Left lung (tissue), 10 donors: ENCODE results near the gene CHRND. TPM values are rescaled to one million over a fixed set of nuclear protein-coding genes. Genes with fewer than 3 reads are reported as not detected.
A peak's percentile ranks its signal among the peaks of the same experiment; 100 is the strongest.
"Not testable (repeated sequence)": the region's sequence is repeated elsewhere in the genome, so short reads cannot be mapped to it uniquely, and the experiment has no call there.

ENCODE experiments used
- ATAC-seq: fragments of 200-7000 bp; cut with Tn5 transposase; one replicate; pipeline ENCODE4 v1.9.1; 2020; ENCODE audit warnings: moderate library complexity
- DNase-seq, 4 donors: peaks; one replicate each; pipeline ENCODE4 v3.0.0-alpha.2; 2013 to 2020
- H3K27ac ChIP-seq, 2 donors: fragments of 200-600 bp; sonication (generic) in 1 of 2; one replicate each; pipeline versions ENCODE4 v1.5.0 to v1.8.0; 2020 to 2021
- H3K27me3 ChIP-seq, 2 donors: fragments of 200-600 bp; sonication (generic) in 1 of 2; one replicate each; pipeline versions ENCODE4 v1.5.0 to v1.8.0; 2020 to 2021
- H3K36me3 ChIP-seq, 2 donors: fragments of 200-600 bp; sonication (generic) in 1 of 2; one replicate each; pipeline versions ENCODE4 v1.5.0 to v1.8.0; 2020 to 2021
- H3K4me1 ChIP-seq, 2 donors: fragments of 200-600 bp; one replicate each; pipeline ENCODE4 v1.8.0; 2021
- H3K4me3 ChIP-seq, 2 donors: fragments of 200-600 bp; sonication (generic) in 1 of 2; one replicate each; pipeline versions ENCODE4 v1.5.0 to v1.8.0; 2020 to 2021; ENCODE audit warnings: mild to moderate bottlenecking in 1 of 2
- H3K9me3 ChIP-seq, 2 donors: fragments of 200-600 bp; sonication (generic) in 1 of 2; one replicate each; pipeline versions ENCODE4 v1.5.0 to v1.8.0; 2020 to 2021
- CTCF ChIP-seq, 2 donors: fragments of 200-600 bp; sonication (generic) in 1 of 2; IDR thresholded peaks; one replicate each; pipeline versions ENCODE4 v1.5.0 to v1.8.0; 2021; ENCODE audit warnings: antibody characterized with exemption in 2 of 2
- intact Hi-C, 2 donors: fragments of 100-400 bp; cut with DNase I; formaldehyde crosslinking; loops; one replicate each; pipeline versions ENCODE4 v1.11.2 to v1.14.2; 2022
- polyA plus RNA-seq, 6 donors: library from polyadenylated mRNA; unstranded; fragments of 120-200 nt; gene quantifications; one replicate each; pipeline ENCODE4 v1.2.1, GENCODE V29; 2013; ENCODE audit not compliant: insufficient read length in 6 of 6
- total RNA-seq, 2 donors: library from RNA; stranded (reverse); fragmentation: NEBNext Ultra II Directional; extraction: Animal tissue kit (Norgen Biotek cat#: 25700); gene quantifications; one replicate each; pipeline ENCODE4 v1.2.1, GENCODE V29; 2021
- donor health status: DM: no; HTN: yes; CAD: no.
- donor health status: DM: no; HTN: no; CAD: no.

CHRND gene
- total and polyA plus RNA-seq, 8 donors: not detected

GRCh38 chr2:232532419-232532818 lies 6.5 kb downstream of the CHRND start:
- H3K4me3 ChIP-seq: no peak overlapping the region
- H3K27ac ChIP-seq: no peak overlapping the region
- DNase-seq (peak in 1 of 4 donors; percentile 21), ATAC-seq (no peak)
- H3K9me3 ChIP-seq: peaks cover 0 to 6% of the 10 kb centered on the region in 2 donors
- intact Hi-C loops: no loop called here
- H3K4me1 ChIP-seq: no peaks in the 10 kb centered on the region
- no peak for TF ChIP-seq CTCF (IDR thresholded peaks at IDR 0.05)
- H3K27me3 ChIP-seq: peaks cover 0 to 59% of the 10 kb centered on the region in 2 donors
- H3K36me3 ChIP-seq: no peaks in the 10 kb centered on the region

- H3K4me1 ChIP-seq, intact Hi-C loops, ATAC-seq, H3K27ac ChIP-seq, H3K36me3 ChIP-seq, H3K4me3 ChIP-seq, H3K9me3 ChIP-seq: not testable (repeated sequence)
- peaks cover 0 to 59% of the 10 kb centered on the region in 2 donors for H3K27me3 ChIP-seq
- DNase-seq: peak in 1 of 4 donors; percentile 45
These were observed 6.9 kb downstream of the CHRND start for GRCh38 chr2:232532821-232533220.

DNA sequence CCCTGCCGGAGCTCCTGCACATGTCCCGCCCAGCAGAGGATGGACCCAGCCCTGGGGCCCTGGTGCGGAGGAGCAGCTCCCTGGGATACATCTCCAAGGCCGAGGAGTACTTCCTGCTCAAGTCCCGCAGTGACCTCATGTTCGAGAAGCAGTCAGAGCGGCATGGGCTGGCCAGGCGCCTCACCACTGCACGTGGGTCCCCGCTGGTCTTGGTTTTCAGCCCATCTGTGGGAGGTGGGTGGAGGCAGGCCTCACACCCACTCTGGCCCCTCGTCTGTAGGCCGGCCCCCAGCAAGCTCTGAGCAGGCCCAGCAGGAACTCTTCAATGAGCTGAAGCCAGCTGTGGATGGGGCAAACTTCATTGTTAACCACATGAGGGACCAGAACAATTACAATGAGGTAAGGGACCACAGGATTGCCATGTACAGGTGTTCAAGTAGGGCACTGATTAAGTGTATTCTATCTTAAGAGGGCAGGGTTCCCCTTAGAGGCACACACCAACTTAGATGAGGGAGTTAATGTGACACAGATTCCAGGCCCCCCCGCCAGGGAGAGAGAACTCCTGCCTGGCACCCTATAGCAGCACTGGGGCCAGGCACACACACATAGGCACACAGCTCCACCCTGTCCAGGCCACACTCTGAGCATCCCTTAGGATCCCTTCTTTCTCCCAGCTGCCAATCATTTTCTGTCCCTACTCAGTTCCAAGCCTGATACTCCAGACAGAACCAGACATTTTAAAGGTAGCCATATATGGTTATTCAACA lies 8.2 kb downstream of the CHRND start:
- H3K4me3 ChIP-seq: no peak overlapping the region
- no peak overlapping the region for H3K27ac ChIP-seq
- DNase-seq (peak in 2 of 4 donors; percentile 25), ATAC-seq (no peak)
- TF ChIP-seq CTCF (IDR thresholded peaks at IDR 0.05): no peak
- H3K9me3 ChIP-seq: peaks cover 0 to 6% of the 10 kb centered on the region in 2 donors
- intact Hi-C loops: no loop called here
- H3K4me1 ChIP-seq: peaks cover 0 to 4% of the 10 kb centered on the region in 2 donors
- H3K27me3 ChIP-seq: peaks cover 0 to 61% of the 10 kb centered on the region in 2 donors
- H3K36me3 ChIP-seq: no peaks in the 10 kb centered on the region

GRCh38 chr2:232534940-232535651 lies 9.1 kb downstream of the CHRND start:
- ATAC-seq (no peak), DNase-seq (peak in 1 of 4 donors; percentile 24)
- Histone ChIP-seq H3K36me3 (no peaks in the 10 kb centered on the region), H3K4me1 (peaks cover 0 to 8% of the 10 kb centered on the region in 2 donors), H3K9me3 (peaks cover 0 to 6% of the 10 kb centered on the region in 2 donors), H3K4me3 (no peak overlapping the region), H3K27me3 (peaks cover 0 to 65% of the 10 kb centered on the region in 2 donors), H3K27ac (no peak overlapping the region)
- TF ChIP-seq CTCF (IDR thresholded peaks at IDR 0.05): no peak
- intact Hi-C loops: no loop called here

GRCh38 chr2:232535761-232536530 lies 10.0 kb downstream of the CHRND start:
- Histone ChIP-seq H3K4me1 (peaks cover 0 to 8% of the 10 kb centered on the region in 2 donors), H3K4me3 (no peak overlapping the region), H3K9me3 (peaks cover 0 to 6% of the 10 kb centered on the region in 2 donors), H3K36me3 (no peaks in the 10 kb centered on the region), H3K27ac (no peak overlapping the region), H3K27me3 (peaks cover 0 to 68% of the 10 kb centered on the region in 2 donors)
- DNase-seq (no peak), ATAC-seq (no peak)
- intact Hi-C loops: no loop called here
- no peak for TF ChIP-seq CTCF (IDR thresholded peaks at IDR 0.05)
